Dermis blood vessel endothelial cell (primary cell): ENCODE data around the gene STEAP3. TPM values are rescaled to one million over a fixed set of nuclear protein-coding genes. Genes with fewer than 3 reads are reported as not detected.

Source experiments
- DNase-seq: peaks from one replicate; pipeline ENCODE4 v3.0.0; 2010
- total RNA-seq: library from RNA; depleted of rRNA; stranded (reverse); fragments of >200 nt; gene quantifications from 2 replicates; pipeline ENCODE4 v1.2.3, GENCODE V29; 2014

STEAP3 gene
- total RNA-seq, 1 donor from 2014 or later: 3.9 TPM

DNA sequence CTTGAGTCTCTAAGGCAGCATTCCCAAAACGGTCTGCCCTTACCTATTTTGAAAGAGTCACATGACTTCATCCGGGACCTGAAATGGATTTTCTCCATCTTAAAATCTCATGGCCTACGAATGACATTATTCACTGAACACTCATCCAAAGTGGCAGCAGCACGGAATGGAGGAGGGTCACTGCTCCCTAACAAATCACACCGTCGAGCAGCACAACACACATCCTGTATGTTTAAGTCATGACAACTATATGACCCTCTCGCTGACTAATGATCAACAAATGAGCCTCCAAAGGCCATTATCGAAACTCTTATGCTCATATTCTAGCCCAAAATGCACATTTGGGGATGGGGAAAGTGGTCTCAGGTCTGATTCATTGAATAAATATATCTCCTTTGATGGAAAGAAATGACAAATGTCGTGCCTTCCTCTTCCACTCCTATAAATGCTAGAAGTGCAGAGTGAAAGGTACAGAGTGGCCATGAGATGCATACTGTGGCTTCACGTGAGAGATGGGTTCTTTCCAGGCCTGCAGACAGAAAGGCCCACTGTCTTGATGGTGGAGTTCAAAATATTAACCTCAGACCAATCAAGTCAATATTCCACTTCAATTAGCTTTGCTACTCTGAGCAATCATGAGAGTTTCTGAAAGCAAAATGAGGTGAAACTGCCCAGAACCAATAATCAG lies 72.2 kb downstream of the STEAP3 start:
- DNase-seq: no peak

DNA sequence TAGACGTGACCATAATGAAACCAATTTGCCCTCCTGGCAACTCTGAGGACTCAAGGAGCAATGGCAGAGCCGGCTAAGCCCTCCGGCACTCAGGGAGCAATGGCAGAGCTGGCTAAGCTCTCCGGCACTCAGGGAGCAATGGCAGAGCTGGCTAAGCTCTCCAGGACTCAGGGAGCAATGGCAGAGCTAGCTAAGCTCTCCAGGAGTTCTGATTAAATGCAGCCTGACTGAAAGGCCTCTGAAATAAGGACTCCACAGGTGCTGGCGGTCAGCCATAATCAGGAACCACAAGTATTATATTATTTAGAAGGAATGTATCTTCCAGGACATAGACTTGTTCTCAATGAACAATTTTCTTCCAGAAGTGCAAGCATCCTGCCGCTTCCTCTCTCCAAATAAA lies 77.8 kb downstream of the STEAP3 start:
- no peak for DNase-seq

DNA sequence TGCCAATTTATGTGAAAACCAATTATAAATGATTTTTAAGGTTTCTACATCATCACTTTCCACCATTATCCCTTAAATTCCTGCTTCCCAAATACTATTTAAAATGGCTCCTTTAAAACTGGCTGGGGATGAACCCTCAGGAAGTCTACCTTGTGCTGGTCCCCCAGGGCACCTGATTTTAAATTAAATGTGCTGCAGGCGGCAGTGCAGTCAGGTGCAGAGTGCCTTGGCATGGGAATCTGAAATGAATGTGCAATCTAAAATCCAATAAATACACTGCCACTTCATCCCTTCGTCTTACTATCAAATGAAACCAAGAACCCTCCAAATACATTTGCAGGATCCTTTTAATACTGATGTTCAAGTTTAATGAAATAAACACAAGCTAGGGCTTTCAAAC lies 81.2 kb downstream of the STEAP3 start:
- DNase-seq: no peak

DNA sequence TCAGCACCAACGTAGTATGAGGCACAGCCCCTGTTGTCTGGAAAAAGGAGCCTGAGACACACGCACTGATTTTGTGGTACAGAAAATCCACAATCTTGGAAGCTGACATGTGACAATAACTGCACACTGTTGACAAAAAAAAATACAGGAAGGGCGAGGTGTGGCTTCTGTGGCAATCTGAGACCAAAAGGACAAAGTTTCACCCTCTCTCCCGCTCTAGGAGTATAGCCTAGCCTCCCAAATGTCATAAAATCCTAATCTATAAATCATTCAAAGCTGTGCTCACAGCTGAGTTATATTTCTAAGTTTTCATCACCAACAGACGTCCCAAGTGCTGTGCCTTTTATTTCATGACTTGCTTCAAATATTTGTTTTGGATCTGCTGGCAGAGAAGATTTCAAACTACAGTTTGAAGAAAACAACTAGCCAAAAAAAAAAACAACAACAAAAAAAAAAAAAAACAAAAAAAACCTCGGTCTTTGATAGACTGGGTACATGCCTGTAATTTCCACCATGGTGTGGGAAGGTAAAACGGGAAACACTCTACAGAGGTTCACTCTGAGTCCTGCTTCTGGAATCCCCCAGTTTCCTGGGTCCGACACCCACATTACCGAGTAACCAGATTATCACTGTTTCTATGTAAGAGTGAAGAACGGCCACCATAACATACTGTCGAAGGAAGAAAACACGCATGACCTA lies 82.0 kb downstream of the STEAP3 start:
- DNase-seq: no peak

DNA sequence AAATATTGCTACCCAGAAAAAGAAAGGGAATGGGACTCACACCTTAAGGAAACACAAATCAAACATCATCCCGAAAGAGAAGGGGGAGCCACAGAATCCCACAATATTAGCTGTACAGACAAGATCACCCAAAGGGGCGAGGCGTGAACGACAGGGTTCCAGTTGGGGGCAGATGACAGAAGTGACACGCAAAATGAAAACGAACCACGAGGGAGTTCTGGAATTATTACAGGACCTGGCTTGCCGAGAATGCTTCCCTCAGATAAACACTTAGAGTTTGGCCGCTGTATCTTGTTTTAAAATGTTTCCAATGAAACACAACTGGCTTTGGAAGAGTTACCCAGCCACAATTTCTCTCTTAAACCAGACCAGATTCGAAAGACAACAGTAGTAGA lies 82.6 kb downstream of the STEAP3 start:
- DNase-seq: no peak

DNA sequence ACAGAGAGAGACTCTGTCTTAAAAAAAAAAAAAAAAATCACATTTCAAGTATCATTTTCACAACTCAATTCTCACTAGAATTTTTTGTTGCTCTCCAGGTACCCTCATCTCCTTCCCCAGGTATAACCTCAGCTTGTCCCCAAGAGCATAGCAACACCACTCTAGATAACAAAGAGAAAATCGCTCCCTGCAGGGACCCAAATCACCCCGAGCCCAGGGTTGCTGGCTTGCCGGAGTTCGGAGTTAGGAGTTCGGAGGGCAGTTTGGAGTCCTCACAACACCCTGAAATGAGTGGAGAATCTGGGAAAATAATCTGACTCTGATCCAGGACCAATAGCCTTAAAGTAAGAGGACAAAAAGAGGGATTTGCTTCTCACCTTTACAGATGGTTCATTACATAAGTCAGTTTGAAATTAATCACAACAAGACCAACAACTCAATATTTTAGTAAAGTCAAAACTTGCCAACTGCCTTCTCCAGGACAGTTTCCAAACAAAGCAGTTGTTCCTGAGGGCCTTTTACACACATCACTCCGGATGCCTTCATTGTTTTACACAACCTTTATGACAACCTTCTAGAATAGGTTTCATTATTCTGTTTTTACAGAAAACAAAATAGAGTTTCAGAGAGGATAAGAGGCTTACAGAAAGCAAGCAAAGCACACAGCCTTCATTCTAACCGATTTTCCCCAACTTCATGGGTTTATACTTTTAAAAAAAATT lies 83.9 kb downstream of the STEAP3 start:
- peak; percentile 44 for DNase-seq

DNA sequence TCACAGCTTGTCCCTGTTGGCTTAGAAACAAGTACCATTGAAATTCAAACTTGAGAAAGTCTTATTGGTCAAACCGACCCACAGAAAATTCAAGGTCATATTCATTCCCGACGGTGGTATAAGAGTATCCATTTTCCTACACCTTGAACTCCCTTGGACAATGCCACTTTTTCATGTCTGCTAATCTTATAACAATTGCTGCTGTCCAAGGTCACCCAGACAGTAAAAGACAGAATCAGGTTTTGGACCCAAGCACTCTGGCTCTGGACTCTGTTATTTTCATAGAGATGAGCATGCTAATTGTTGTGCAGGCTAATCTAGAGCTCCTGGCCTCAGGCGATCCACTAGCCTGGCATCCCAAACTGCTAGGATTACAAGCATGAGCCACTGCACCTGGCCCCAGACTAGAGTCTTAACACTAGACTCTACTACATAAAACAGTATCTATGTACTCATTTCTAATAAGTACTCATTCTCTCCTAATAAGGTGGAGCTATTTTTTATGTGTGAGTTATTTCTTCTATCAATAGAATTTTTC lies 85.2 kb downstream of the STEAP3 start:
- no peak for DNase-seq

DNA sequence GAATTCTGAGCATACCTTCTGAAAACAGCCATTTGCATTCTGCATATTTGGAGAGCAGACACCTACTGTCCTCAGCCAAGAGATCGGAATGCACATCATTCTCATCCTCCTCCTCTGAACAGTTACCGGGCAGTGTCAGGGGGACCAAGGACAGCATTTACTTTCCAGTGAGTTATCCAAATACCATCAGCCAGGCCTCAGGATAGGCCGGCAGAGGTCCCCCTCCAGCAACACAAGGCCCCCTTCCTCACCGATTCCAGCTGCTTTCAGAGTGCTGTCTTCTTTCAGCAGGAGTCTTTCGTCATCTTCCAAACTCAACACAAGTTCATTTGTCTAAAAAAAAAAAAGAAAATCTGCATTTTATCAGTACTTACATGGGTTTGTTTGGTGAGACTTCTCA lies 87.7 kb downstream of the STEAP3 start:
- no peak for DNase-seq

DNA sequence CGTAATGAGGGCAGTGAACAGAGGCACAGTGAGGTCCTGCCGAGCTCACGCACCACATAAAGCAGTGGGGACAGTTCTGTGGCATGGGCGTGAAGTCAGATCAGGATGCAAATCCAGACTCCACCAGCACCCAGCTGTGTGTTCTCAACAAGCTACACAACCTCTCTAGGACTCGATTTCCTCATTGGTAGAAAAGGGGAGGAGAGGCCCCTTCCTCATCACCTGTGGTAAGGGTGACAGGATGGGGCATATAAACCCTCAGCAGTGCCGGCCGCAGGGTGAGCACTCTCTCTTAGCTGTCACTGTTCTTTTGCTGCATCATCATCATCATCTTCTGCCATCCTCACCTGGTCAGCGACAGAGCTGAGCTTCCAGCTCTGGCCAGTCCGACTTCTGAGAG lies 88.2 kb downstream of the STEAP3 start:
- no peak for DNase-seq

Other genes with a start within 250 kb of the STEAP3 start
- not detected in 2 replicates for gene C1QL2, start 65.1 kb upstream of the STEAP3 start, total RNA-seq
- 12.6 and 14.6 TPM in 2 replicates for gene C2orf76, start 143.0 kb downstream of the STEAP3 start, total RNA-seq
- gene DBI, start 143.1 kb downstream of the STEAP3 start, total RNA-seq: 82.2 and 121 TPM in 2 replicates
- 0.05 and 0.51 TPM in 2 replicates for gene TMEM37, start 208.0 kb downstream of the STEAP3 start, total RNA-seq